ENCODE data around the gene SREBF1.

SREBF1 gene

DNA sequence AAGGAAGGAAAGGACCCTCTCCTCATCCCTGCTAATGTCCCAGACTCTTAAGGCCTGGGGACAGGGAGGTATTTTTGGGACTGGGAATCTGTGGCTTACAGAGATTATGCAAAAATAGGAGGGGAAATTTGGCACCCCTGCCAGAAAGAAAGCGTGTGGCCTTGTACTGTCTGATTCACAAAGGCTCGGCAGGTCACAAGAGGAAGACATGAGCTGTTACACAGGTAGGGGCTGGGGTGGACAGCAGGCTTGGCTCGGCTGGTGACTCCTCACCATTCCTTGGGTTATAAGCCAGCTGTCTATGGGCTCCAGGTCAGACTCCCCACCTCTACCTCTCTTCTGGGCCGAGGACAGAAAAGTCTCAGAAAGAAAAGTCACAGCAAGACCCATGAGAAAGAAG lies 20.7 kb upstream of the SREBF1 start:
- DNase-seq (ENCODE audit: low spot score): no peak

DNA sequence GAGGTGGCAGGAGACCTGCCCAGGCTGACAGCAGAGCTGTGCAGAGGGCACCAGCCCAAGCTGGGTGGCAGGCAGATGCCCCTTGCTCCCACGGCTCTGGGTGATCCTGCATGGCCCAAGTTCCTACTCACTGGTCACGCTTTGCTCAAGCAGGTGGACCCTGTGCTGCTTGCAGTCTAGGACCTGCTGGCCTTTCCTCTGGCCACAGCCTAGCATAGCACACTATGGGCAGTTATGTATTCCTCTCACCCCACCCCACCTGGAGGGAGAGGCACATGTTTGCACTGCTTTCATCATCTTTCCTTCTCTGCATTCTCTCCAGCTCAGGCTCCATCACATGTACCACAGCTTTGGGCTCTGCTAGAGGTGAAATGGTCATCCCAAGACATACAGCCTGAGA lies 19.6 kb upstream of the SREBF1 start:
- no peak for DNase-seq (ENCODE audit: low spot score)

DNA sequence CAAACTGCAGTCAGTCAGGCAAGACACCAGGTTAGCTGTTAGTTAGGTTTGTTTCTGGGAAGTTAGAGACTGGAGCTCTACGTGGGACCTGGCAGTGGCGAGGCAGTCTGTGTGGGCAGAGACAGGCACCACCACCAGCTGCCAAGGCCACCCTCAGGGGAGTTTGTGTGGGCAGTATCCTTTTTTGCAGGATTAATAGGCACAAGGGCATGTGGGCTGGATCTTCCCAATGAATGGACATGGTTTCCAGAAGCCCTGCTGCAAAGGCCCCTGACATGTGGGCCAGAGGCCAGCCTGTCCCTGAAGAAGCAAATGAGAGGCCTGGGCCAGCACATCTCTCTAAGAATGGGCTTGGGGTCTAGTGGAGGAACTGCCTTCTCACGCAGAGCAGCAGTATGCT lies 19.2 kb upstream of the SREBF1 start:
- no peak for DNase-seq (ENCODE audit: low spot score)

DNA sequence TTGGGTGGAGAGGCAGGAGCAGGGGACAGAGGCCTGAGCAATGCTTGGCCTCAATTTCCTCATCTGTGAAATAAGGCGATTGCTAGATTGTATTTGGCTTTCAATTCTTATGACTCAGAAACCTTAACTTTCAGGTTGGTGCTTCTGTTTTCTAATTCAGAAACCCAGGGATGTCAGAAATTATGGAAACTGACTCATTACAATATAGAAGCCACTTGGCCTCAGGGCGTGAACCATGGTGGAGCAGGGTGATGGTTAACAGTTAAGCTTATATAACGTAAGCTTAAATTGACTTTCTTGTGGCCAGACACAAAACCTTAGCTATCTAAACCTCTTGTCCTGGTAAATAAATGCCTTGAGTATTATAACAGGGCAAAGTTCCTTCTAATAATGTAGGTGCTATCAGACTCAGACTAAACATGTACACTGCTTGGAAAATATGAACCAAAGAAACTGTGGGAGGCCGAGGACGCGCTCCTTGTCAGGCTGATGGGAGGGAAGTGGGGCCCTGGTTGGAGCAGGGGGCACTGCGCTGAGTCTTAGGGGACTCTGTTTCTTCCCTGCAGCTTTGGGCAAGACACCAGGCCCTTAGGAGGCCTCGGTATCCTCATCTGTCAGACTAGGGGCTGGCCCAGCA lies 17.1 kb upstream of the SREBF1 start:
- no peak for DNase-seq (ENCODE audit: low spot score)

DNA sequence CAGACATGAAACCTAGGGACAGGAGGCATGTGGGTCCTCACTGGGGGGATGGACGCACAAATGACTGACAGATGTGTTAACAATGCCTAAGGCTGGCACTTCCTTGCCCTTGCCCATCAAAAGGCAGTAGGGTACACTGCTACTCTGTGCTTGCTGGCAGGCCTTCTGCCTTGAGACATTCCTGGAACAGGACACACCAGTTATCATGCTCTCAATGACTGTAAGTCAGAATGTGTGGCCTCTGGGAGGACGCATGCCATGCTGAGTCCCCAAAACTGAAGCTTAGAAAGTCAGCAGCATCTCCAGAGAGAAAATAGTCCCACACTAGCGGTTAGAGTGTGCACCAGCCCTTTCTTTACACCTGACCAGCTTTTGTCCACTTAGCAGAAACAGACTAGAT lies 16.1 kb upstream of the SREBF1 start:
- DNase-seq (ENCODE audit: low spot score): no peak

DNA sequence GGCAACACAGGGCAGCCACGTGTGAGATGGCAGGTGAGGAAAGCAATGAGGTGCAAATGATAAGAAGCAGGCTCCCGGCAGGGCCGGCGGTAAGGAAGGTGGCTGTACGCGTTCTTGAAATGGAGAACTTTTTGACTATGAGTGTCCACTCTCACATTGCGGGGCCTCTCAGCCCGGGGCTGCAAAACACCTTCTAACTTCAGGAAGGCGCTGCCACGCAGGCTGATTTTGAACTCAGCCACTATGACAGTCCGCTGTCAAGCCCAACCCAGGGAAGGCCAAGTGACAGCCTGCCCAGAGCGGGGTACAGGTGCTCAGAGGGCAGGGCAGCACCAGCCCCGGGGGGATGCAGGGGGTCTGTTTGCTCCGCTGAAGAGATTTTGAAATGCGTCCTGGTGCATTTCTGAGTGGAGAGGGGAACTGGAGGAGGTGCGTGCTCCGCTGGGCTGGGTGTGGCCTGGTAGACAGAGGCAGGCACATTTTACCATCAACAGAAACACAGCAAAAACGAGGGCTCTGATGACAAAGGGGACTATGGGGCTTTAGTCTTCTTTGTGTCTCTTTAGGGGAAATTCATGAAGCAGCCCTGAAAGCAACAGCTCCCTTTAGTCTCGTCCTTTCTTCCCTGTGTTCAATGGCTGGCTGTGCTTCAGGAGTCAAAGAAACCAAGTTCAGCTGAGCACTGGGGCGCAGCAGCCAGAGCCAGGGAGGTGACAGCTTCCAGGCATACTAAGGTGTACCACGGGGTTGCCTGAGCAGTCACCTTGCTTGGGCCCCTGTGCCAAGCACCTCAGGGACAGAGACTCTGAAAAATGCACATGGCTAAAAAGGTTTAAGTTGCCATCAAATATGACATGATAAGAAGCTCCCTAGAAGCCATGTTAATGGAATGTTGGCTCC lies 14.6 kb upstream of the SREBF1 start:
- DNase-seq (ENCODE audit: low spot score): no peak

DNA sequence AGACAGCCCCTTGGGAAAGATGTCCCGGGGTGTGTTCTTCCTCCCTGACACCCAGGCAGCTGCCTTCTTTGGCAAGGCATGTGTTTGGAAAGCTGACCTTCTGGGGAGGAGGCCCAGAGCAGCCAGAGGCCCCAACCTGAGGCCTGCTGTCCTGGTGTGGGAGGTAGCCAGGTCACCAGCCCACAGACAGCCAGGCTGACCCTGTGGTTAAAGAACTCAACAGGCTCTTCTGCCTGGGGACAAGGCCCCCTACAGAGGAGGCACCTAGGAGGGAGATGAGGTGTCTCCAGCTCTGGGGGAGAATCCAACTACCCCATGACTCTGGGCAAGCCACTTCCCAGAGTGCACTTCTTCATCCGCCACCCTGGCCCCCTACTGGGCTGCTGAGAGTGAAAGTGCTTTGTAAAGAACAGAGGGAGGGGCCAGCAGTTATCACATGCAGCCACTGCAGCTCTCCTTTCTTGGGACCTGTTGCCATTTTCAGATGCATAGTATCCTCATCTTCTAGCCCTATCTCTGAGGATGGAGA lies 13.1 kb upstream of the SREBF1 start:
- DNase-seq (ENCODE audit: low spot score): peak; percentile 38

DNA sequence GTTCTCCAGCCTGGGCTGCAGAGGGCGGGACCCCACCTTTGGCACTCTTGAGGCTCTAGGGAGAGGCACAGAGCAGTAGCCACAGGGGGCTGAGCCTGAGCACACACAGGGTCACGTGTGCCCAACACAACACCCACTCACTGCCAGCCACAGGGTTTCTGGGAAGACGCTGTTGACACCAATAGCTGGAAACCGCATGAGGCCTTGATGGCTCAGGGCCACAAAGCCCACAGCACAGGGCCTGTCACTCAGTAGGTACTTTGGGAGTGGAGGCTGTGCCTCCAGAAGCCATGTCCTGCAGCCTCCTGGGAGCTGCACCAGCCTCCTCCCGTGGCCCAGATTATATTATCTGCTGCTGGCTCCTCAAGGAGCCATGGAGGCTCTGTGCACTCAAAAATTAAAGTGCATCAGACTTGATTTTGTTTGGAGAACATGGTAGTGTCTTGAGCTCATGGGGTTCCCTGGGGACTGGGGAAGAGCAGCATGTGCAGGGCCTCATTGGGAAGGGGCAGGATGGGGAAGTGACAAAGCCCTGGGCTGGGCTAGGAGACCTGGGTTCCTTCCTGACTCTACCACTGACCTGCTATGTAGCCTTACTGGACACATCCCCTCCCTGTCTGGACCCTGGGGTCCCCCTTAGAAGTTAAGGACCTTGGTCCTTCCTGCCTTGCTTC lies 12.5 kb upstream of the SREBF1 start:
- DNase-seq (ENCODE audit: low spot score): no peak

DNA sequence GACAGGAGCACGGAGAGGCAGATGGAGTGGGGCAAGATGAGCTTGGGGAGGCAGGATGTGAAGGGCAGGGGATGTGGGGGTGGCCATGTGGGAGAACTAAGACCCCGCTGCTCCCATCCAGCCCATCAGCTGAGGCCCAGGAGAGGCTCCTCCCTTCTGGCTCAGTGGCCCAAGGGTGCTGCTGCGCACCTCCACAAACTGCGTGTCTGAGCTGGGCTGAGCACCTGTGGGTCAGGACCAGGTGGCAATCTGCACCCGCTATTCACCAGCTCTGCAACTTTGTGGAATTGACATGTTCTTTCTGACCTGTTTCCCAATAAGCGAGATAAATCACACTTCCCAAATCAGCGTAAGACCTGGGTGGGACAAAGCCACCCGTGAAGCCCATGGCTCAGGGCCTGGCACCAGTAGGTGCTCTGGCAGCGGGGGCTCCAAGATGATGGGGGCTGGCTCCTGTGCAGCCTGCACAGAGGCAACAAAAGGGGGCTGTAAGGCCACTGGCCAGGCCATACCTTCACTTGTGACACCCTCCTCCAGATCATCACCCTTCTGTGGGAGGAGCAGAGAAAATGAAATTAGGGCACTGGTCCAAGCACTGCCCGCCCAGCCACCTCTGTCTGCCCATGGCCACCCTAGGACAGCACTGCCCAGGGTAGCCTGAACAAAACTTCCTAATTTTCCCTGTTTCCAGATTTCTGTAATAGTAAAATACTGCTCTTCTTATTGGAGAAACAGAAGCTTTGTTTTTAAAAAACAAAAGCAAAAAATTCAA lies 11.7 kb upstream of the SREBF1 start:
- DNase-seq (ENCODE audit: low spot score): no peak

DNA sequence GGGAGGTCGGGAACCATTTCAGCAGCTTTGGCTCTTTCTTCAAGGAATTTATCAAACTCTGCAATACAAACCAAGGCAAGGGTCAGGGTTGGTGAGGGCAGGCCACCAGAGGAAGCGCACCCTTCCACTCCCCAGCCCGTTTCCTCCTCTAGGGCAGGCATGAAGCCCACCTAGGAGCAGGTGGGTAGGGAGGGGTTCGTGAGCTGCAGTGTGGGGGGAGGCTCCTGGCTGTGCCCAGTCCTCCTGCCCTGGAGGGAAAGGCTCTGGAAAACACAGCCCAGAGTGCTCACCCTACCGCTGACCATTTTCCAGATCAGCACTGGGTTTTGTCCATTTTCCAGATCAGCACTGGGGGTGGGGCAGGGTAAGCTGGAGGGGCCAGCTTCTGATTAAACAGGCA lies 10.9 kb upstream of the SREBF1 start:
- DNase-seq (ENCODE audit: low spot score): no peak

DNA sequence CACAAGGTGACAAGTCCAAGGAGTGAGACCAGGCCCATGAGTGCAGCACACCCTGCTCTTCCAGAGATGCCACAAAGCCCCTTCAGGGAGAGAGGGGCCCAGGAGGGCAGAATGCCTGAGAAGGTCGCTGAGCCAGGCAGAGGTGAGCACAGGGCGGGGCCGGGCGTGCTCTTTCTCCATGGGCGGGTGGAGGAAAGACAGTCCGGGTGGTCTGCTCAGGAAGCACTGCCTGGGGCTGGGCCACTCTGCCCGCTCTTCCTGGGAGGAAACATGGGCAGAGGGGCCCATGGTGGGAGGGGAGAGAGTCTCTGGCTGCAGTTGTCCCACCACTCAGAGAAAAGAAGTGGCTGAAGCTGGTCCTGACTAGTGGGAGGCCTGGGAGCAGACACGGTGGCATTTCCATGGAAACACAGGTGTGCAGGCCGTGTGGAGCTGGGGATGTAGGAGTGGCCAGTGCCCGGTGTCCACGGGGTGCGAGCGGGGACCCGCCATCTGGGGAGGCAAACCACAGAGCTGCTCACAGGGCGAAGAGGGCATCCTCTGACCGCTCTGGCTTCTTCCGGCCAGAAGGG lies 10.4 kb upstream of the SREBF1 start:
- no peak for DNase-seq (ENCODE audit: low spot score)

DNA sequence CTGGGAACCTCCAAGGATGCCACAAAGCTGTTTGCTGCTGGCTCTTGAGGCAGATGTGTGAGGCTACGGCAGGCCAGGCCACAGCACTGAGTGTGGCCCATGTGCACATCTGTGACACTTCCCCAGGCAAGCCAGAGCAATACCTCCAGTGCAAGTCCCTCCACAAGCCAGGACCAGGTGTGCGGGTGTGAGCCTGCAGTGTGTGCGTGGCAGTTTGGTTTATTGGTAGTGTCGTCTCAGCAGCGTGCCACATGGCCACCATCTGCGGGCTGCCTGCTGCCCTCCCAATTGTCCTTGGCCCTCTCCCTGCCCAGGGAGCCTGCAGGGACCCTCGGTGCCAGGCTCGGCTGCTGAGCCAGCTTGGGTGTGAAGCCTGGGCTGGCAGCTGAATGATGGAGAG lies 9.9 kb upstream of the SREBF1 start:
- no peak for DNase-seq (ENCODE audit: low spot score)

DNA sequence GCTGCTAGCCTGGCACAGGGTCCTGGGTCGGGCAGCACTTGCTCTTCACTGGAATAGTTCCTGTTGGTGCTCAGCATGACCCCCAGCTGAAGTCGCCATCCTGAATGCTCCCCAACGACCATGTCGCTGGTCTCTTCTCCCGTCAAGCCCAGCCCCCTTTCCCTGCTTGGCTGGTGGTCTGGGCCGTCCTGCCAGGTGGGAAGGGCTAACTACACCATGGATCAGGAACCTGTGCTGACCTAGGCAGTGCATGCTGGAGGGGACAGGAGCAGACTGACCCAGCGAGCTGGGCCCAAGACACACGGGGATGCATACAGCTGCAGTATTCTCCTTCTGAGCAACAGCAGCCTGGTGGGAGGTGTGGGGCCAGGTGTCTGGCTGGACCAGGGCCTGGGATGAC lies 9.2 kb upstream of the SREBF1 start:
- DNase-seq (ENCODE audit: low spot score): no peak

DNA sequence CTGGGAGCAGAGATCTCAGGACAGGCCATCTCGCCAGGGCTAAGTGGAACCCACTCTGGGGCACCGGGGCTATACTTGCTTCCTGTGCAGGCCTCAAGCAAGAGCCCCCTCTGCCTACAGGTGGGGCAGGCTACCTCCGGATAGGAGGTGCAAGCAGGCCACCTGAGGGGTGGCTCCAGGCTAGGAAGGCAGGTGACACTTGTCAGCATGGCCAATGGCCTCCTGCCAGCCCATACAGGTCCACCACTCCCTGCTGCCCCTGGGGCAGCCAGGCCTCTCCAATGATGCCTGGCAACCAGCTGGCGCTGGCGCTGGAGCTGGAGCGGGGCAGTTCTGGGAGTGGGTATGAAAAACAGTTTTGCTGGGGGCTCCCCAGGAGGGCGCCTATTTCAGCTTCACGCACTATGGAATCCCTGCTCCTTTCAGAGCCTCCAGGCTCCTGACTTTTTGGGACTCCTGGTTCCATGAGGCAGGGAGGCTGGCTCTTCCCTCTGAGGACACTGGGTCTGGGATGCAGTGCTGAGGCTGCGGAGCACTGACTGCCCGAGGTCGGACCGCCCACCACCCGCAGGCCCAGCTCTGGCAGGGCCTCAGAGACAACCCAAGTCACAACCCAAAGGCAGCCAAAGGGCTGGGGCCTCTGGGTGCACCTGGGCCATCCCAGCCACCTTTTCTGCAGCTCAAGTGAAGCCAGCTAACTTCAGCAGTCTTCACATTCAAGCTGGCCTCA lies 8.4 kb upstream of the SREBF1 start:
- no peak for DNase-seq (ENCODE audit: low spot score)

DNA sequence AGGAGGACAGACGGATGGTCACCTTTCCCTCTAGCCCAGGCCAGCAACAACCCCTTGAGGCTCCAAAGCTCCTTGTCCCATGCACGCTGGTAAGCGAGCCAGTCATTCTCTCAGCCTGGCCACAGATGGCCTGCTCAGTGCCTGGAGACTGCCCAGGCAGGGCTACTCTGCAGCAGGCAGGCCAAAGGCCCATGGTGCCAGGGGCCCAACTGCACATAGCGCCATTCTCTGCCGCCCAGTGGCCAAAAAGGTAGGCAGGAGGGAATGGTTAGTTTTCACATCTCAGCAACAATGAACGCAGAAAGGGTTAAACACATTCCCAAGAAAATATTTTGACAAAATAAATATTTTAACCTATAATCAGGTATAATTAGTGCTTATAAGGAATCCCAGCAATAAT lies 7.7 kb upstream of the SREBF1 start:
- no peak for DNase-seq (ENCODE audit: low spot score)

DNA sequence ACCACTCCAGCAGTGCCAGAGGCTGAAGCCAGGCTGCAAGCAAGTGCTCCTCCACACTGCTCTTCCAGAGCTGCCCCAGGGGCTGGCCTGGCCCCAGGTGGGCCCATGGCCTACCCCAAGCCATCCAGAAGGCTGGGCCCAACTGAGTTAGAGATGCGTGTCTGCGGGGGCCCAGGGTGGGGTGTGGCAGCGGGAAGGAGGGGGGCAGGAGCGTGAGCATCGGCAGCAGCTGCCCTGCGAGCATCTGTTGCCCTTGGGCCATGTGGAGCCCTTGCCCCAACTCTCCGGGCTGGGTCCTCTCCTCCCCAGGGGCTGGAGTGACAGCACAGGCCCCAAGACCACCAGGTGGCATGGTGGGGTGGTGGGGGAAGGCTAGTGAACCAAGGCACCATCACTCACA lies 7.3 kb upstream of the SREBF1 start:
- no peak for DNase-seq (ENCODE audit: low spot score)

DNA sequence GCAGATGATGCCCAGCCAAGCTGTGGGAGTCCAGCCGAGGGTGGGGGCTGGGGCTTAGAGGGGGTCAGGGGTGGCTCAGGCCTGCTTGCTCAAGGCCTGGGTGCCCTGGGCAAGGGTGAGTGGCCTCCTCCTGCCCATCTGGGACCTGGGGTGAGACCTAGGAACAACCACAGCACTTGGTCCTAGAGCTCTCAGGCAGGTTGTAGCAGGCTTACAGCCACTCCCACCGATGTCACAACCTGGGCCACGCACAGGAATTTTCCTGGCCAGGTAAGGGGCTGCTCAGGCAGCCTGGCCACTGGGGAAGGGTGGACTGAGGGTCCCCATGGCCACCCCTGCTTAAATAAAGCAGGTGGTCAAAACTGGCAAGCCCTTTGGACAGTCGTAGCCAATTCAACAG lies 6.3 kb upstream of the SREBF1 start:
- DNase-seq (ENCODE audit: low spot score): no peak

DNA sequence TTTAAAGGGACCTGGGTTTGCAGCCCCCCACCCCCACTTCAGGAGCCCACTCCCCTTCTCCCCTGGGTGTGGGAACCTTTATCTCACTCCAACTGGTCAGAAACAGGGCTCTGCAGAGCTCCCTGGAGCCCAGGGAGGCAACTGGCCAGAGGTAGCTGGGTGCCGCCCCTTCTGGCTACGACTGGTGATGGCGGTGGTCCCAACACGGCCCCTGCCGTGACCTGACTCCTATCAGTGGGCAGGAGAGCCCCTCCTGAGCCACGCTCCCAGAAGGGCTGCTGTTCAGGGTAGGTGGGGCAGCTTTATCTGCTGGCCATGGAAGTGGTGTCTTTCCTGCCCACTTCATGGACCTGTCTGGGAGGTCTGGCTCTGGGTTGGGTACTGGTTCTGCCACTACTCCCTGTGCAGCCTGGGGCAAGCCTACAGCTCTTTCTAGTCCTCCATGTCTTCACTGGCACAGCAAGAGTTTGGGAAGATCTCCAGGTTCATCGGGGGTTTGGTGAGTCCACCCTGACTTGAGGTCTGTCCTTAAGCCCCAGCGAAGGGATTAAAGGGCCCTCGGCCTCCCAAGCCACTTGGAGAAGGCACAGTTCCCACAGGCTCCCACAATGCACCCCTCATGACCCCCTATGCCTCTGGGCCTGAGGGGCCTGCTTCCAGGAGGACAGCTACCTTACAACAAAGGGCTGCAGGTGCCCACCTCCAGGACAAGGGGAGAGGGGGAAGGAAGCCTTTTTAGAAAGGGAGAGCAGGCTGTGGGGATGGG lies 5.5 kb upstream of the SREBF1 start:
- DNase-seq (ENCODE audit: low spot score): no peak

DNA sequence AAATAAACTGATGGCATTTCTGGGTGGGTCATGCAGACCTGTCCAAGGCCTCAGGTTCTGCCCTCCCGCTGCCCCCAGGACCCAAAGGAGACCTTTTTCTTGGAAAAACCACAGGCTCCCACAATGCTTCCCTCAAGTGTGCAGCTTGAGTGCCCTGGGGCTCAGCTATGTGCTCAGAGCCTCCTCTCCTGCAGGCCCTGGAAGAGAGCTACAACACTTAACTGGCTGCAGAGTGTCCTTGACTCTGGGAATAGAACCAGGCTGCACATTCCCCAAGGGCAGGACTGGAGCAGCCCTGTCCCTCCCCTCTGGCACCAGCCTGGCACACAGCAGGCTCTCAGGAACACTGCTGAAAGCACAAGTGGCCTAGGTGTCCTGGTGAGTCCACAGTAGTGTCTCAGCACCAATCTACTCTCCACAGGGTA lies 4.8 kb upstream of the SREBF1 start:
- no peak for DNase-seq (ENCODE audit: low spot score)

Measured in kidney tubule cell (primary cell).